Dermis blood vessel endothelial cell (primary cell): Measurements from ENCODE around the gene OR7G3. TPM values are rescaled to one million over a fixed set of nuclear protein-coding genes. Genes with fewer than 3 reads are reported as not detected.

ENCODE experiments used
- DNase-seq: peaks from one replicate; pipeline ENCODE4 v3.0.0; 2010
- total RNA-seq: library from RNA; depleted of rRNA; stranded (reverse); fragments of >200 nt; gene quantifications from 2 replicates; pipeline ENCODE4 v1.2.3, GENCODE V29; 2014

OR7G3 gene
- total RNA-seq, 1 donor from 2014 or later = not detected

GRCh38 chr19:9086761-9087160 lies 40.0 kb downstream of the OR7G3 start, which contains the start of gene OR1M1:
Gene OR1M1, plus strand, starts transcription at chr19:9087061. Its CDS starts 6,184 bp downstream, at chr19:9093245.
- DNase-seq = no peak

- no peak for DNase-seq
These were observed 48.1 kb downstream of the OR7G3 start for GRCh38 chr19:9078651-9079050.

- DNase-seq = no peak
These were observed 49.8 kb downstream of the OR7G3 start for GRCh38 chr19:9076901-9077300.

Other genes with a start within 250 kb of the OR7G3 start
- gene MUC16, start 116.5 kb downstream of the OR7G3 start, total RNA-seq = under 0.01 TPM in 1 of 2 replicates, not detected in the other
- gene OR1M1, start 39.9 kb downstream of the OR7G3 start, total RNA-seq = not detected in 2 replicates
- not detected in 2 replicates for gene OR7G2, start 19.5 kb downstream of the OR7G3 start, total RNA-seq
- not detected in 2 replicates for gene OR7G1, start 11.2 kb downstream of the OR7G3 start, total RNA-seq
- 15.0 and 17.6 TPM in 2 replicates for gene ZNF317, start 13.4 kb upstream of the OR7G3 start, total RNA-seq
- under 0.01 TPM in 1 of 2 replicates, not detected in the other for gene OR7D2, start 52.0 kb upstream of the OR7G3 start, total RNA-seq
- not detected in 2 replicates for gene OR7D4, start 92.6 kb upstream of the OR7G3 start, total RNA-seq
- gene OR7E24, start 124.0 kb upstream of the OR7G3 start, total RNA-seq = not detected in 2 replicates
- gene ZNF699, start 182.9 kb upstream of the OR7G3 start, total RNA-seq = 7.2 and 9.4 TPM in 2 replicates
- gene ZNF559, start 197.2 kb upstream of the OR7G3 start, total RNA-seq = 13.2 and 25.7 TPM in 2 replicates
- gene ZNF177, start 236.1 kb upstream of the OR7G3 start, total RNA-seq = 1.4 and 3.1 TPM in 2 replicates